Type B pancreatic cell (in vitro differentiated cells): ENCODE results near the gene ALDH1A1. TPM values are rescaled to one million over a fixed set of nuclear protein-coding genes. Genes with fewer than 3 reads are reported as not detected.

Experiments
- DNase-seq: peaks from one replicate; pipeline ENCODE4 v3.0.0; 2021; ENCODE audit warnings: mixed read lengths; ENCODE audit not compliant: unreplicated experiment; ENCODE audit errors: extremely low spot score
- H3K27ac Mint-ChIP-seq: 2 replicates; pipeline ENCODE4 v1.8.0; 2021; ENCODE audit warnings: mild to moderate bottlenecking, mixed read lengths
- H3K27me3 Mint-ChIP-seq: 2 replicates; pipeline ENCODE4 v1.8.0; 2021; ENCODE audit warnings: mixed read lengths
- H3K36me3 Mint-ChIP-seq: 2 replicates; pipeline ENCODE4 v1.8.0; 2021; ENCODE audit warnings: mixed read lengths
- H3K4me1 Mint-ChIP-seq: one replicate; pipeline ENCODE4 v1.8.0; 2021; ENCODE audit warnings: mixed read lengths; ENCODE audit not compliant: unreplicated experiment
- H3K4me3 Mint-ChIP-seq: 2 replicates; pipeline ENCODE4 v1.8.0; 2021; ENCODE audit warnings: mild to moderate bottlenecking, mixed read lengths
- H3K9me3 Mint-ChIP-seq: 2 replicates; pipeline ENCODE4 v1.8.0; 2021; ENCODE audit warnings: mixed read lengths
- long read RNA-seq: library from polyadenylated mRNA; unstranded; transcript quantifications from one replicate; pipeline ENCODE4 v2.0.0, GENCODE V29; 2020
- total RNA-seq: library from RNA; stranded (reverse); gene quantifications from 2 replicates; pipeline ENCODE4 v1.2.1, GENCODE V29; 2021; ENCODE audit warnings: low replicate concordance
- TF ChIP-seq, protein P1 (sequence below): fragments of 200-600 bp; sonication (generic); conservative IDR thresholded peaks from 2 replicates; pipeline ENCODE4 v1.5.0; 2021; ENCODE audit warnings: antibody characterized with exemption, mild to moderate bottlenecking

ALDH1A1 gene
- total RNA-seq, result 242 and 417 TPM in 2 replicates
- long read RNA-seq, transcript ALDH1A1-201 (13 exons, 2,107 nt), result major isoform, 4,708 of 4,897 reads
- long read RNA-seq, partial matches to known transcripts, result 82 of 4,897 reads
- long read RNA-seq, other reads (novel, unspliced or antisense), result 106 of 4,897 reads

DNA sequence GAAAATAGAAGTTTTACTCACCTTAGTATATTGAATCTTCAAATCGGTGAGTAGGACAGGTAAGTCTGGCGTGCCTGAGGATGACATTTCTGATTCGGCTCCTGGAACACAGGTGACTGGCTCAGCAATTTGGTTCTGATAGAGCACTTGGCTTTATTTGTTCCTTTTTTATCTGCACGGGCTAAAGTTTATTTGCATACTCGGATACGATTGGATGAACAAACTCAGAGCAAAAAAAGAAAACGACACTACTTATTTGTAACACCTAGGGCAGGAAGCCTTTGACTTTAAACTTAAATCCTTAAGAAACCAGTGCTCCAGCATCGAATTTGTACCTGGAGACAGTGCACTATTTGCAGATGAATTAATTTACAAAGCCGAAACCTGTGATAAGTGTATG, at the start of gene ALDH1A1:
Gene ALDH1A1, minus strand, starts transcription at position 140 of the 400 bp plus-strand sequence. Its CDS starts 53 bp downstream, at position 87.
- no peak for DNase-seq
- H3K27ac Mint-ChIP-seq, result peak within 1 kb of the TSS; percentile 10

DNA sequence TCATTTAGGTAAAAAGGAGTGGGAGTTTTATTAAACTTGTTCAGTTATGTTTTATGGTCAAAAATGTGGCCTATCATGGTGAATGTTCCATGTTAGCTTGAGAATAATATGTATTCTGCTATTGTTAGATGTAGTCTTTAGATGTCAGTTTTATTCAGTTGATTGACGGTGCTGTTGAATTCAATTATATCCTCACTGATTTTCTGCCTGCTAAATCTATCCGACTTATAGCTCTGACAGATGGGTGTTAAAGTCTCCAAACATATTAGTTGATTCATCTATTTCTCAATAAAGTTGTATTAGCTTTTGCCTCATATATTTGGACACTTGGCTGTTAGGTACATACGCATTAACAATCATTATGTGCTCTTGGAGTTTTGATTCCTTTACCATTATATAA, 49.0 kb upstream of the ALDH1A1 start:
- H3K27me3 Mint-ChIP-seq, result no peaks in the 10 kb centered on the region
- no peak overlapping the region for H3K27ac Mint-ChIP-seq
- no peaks in the 10 kb centered on the region for H3K9me3 Mint-ChIP-seq
- DNase-seq, result no peak
- TF ChIP-seq, protein P1, sequence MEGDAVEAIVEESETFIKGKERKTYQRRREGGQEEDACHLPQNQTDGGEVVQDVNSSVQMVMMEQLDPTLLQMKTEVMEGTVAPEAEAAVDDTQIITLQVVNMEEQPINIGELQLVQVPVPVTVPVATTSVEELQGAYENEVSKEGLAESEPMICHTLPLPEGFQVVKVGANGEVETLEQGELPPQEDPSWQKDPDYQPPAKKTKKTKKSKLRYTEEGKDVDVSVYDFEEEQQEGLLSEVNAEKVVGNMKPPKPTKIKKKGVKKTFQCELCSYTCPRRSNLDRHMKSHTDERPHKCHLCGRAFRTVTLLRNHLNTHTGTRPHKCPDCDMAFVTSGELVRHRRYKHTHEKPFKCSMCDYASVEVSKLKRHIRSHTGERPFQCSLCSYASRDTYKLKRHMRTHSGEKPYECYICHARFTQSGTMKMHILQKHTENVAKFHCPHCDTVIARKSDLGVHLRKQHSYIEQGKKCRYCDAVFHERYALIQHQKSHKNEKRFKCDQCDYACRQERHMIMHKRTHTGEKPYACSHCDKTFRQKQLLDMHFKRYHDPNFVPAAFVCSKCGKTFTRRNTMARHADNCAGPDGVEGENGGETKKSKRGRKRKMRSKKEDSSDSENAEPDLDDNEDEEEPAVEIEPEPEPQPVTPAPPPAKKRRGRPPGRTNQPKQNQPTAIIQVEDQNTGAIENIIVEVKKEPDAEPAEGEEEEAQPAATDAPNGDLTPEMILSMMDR, result no peak
- H3K4me1 Mint-ChIP-seq, result no peaks in the 10 kb centered on the region
- no peaks in the 10 kb centered on the region for H3K36me3 Mint-ChIP-seq
- H3K4me3 Mint-ChIP-seq, result no peak overlapping the region

More for the DNA sequence above, at the start of gene ALDH1A1:
- Mint-ChIP-seq H3K4me1 (peaks cover 7% of the 10 kb centered on the region), H3K36me3 (no peaks in the 10 kb centered on the region), H3K4me3 (peak within 1 kb of the TSS; percentile 84), H3K9me3 (no peaks in the 10 kb centered on the region), H3K27me3 (peaks cover 6% of the 10 kb centered on the region)
- TF ChIP-seq, protein P1, result no peak

DNA sequence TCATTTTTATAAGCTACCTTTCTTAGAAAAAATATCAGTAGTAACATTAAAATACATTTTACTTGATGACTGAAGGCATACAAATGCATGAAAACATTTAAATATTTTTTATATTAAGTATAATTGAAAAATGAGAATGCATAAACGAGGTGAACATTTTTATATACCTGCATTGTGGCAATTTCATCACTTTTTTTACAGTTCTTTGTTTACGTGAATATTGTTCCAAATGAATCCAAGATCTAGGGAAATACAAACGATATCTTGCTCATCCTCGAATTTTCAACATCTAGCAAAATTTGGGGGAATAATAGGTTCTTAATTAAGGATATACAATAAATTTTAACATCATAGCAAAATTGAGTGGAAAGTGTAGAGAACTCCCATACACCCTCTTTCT, 45.5 kb upstream of the ALDH1A1 start:
- Mint-ChIP-seq H3K27ac (no peak overlapping the region), H3K27me3 (no peaks in the 10 kb centered on the region), H3K36me3 (no peaks in the 10 kb centered on the region), H3K4me1 (peaks cover 4% of the 10 kb centered on the region), H3K9me3 (peaks cover 4% of the 10 kb centered on the region), H3K4me3 (no peak overlapping the region)
- TF ChIP-seq, protein P1, result no peak
- DNase-seq, result no peak

DNA sequence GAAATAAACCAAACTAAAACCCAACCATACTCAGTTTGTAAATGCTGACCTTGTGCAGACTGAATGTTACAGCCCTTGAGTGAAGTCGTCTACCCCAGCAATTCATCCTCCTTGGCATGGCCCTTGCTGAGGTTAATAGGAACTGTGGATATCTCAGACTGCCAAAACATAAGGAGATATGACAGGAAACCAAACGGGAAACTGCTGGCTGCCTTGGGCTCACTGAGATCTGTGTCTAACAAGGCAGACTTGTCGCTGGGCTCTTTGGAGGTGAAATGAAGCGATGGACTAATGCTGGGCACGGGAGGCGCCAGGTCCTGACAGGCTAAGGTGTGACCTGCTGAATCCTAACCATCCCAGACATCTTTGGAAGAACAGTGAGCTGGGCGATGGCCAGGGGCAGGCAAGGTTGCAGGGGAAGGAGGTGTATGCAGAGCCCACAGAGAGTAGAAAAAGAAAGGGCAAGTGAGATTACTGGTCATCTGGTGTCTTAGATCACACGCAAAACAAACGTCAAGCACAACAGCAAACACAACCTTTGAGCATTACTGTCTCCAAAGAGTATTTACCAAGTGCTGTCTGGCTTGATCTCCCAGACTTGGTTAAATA, 44.6 kb upstream of the ALDH1A1 start:
- TF ChIP-seq, protein P1, result no peak
- DNase-seq, result no peak
- H3K4me1 Mint-ChIP-seq, result peaks cover 4% of the 10 kb centered on the region
- peak overlapping the region; percentile 62 for H3K27ac Mint-ChIP-seq
- no peaks in the 10 kb centered on the region for H3K36me3 Mint-ChIP-seq
- H3K9me3 Mint-ChIP-seq, result peaks cover 4% of the 10 kb centered on the region
- no peaks in the 10 kb centered on the region for H3K27me3 Mint-ChIP-seq
- H3K4me3 Mint-ChIP-seq, result peak overlapping the region; percentile 59

DNA sequence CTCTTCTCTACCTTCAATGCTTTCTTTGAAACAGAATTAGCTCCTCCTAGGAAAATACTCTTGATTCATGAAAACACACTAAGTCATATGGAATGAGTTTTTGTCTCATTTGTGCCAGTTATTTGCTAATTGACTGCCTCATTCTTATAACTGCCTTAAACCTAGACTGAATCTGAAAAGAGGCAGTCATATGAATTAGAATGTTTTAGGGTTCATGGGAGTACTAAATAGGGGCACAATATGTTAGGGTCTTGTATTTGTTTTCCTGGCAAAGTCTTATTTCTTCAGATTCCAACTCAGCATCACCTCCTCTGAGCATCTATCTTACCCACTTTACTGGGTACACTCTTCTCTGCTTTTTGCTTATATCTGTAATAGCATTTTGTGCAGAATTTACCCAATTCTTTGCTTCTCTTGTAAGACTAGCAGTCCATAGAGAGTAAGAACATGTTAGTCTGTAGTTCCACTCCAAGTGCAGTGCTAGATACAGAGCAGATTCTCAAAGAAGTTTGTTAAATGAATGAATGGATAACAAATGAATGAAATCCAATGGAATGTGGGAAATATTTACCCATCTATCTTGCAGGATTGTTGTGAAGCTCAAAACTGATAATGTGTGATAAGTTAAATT, 43.9 kb upstream of the ALDH1A1 start:
- TF ChIP-seq, protein P1, result no peak
- H3K9me3 Mint-ChIP-seq, result peaks cover 4% of the 10 kb centered on the region
- no peak for DNase-seq
- no peaks in the 10 kb centered on the region for H3K36me3 Mint-ChIP-seq
- H3K4me1 Mint-ChIP-seq, result peaks cover 4% of the 10 kb centered on the region
- H3K27me3 Mint-ChIP-seq, result no peaks in the 10 kb centered on the region
- H3K4me3 Mint-ChIP-seq, result no peak overlapping the region
- H3K27ac Mint-ChIP-seq, result no peak overlapping the region
